Nucleus accumbens (tissue), 56 donors: ENCODE measurements around the gene SKOR1.

Experiments used
- DNase-seq, 56 donors: peaks; one replicate each; lab custom pipeline; 2025; lab: John Stamatoyannopoulos, UW

SKOR1 gene

DNA sequence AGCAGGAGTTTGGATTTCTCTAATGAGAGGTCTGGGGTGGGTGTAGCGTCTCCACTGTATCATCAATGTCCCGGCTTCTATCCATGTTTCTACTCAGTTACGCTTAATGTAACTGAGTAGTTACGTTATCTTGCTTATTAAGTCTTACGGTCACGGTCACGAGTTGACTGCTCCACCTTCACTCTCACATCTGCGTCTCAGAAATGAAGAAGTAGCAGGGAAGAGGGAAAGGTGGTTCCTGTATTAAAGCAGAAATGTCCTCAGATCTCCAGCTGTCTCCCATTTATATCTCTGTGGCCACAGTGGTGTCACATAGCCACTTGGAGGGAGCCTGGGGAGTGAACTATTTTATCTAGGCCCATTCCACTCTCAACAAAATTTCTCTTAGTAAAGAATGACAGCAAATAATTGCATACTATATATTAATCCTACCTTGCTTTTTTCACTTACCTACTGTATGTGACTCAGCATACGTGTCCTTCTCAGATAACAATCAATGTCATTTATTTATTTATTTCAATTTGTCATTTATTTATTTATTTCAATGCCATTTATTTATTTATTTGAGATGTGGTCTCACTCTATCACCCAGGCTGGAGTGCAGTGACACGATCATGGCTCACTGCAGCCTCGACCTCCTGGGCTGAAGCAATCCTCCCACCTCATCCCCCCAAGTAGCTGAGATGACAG, 54.3 kb downstream of the SKOR1 start:
- no peak for DNase-seq

DNA sequence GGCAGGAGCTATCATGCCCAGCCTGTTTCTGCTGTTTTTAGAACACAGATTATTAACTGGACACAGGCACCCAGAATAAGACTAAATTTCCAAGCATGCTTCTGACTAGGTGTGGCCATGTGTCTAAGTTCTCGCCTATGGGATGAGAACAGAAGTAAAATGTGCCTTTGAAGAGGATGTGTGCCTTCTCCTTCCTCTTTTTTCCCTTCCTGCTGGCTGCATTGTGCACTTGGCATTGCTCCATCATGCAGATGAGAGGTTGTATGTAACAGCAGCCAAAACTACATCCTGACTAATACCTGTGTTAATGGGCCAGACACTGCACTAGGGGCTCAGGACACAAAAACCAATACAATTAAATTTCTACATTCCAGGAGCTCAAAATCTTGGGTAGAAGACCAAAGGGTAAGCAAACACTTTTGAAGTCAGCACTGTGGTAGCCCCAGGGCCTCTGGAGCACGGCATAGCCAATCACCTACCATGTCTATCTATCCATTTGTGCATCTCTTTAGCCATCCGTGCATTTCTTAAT, 55.4 kb downstream of the SKOR1 start:
- peak in 2 of 56 donors; percentile 1 to 3 for DNase-seq

GRCh38 chr15:67882487-67883233, 57.4 kb downstream of the SKOR1 start:
- DNase-seq: peak in 1 of 56 donors; percentile 2

- peak in 5 of 56 donors; percentile 2 to 14 (median 8) for DNase-seq
Observed at GRCh38 chr15:67883234-67883773, 58.0 kb downstream of the SKOR1 start.

GRCh38 chr15:67884009-67884408, 58.7 kb downstream of the SKOR1 start:
- no peak for DNase-seq
